ENCODE data around the gene MALRD1. TPM values are rescaled to one million over a fixed set of nuclear protein-coding genes. Genes with fewer than 3 reads are reported as not detected.

Gene MALRD1
- total RNA-seq, 4 donors from 2014 or later, result 1.0 to 4.1 (median 2.6) TPM; not detected in 1

- TF ChIP-seq CTCF (IDR thresholded peaks at IDR 0.05; ENCODE audit: low read depth), result no peak
Observed at GRCh38 chr10:19500959-19501358, 452.4 kb downstream of the MALRD1 start.

- TF ChIP-seq CTCF (IDR thresholded peaks at IDR 0.05; ENCODE audit: low read depth), result no peak
Observed at GRCh38 chr10:19505320-19506312, 457.0 kb downstream of the MALRD1 start.

- no peak for TF ChIP-seq CTCF (IDR thresholded peaks at IDR 0.05; ENCODE audit: low read depth)
Observed at GRCh38 chr10:19518109-19518508, 469.5 kb downstream of the MALRD1 start.

DNA sequence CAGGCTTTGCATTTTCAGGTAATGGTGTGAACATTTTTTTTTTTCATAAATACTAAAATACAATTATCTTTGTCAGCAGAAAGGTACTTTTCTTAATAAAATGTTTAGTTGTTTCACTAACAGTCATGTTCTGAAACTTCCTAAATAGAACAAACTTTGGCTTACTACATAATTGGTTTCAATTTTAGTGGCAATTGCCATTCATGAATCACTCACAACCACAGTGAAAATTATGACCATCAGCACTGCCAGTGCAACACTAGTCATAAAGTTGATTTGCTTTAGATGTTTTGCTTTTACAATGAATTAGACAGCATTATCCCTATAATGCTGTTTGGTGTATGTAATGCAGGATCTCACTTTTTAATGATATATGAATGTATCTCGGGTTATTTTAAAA lies 470.0 kb downstream of the MALRD1 start:
- no peak for TF ChIP-seq CTCF (IDR thresholded peaks at IDR 0.05; ENCODE audit: low read depth)

DNA sequence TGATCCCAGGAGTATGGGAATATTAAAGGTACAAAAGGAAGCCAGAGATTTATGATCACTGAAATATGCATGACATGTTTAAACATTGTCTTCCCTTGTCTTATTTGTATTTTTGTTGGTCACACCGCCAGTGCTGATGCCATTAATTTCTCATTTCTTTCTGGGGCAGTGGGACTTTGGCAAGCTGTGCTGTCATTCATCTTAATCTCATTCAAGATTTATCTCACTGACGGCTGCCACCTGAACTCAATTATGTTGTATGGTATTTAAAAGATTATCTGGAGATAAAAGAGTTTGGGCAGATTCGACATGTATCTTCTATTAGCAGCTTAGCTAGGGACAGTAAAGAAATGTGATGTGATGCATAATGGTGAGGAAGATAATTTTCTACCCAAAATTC lies 482.7 kb downstream of the MALRD1 start:
- TF ChIP-seq CTCF (IDR thresholded peaks at IDR 0.05; ENCODE audit: low read depth), result no peak

DNA sequence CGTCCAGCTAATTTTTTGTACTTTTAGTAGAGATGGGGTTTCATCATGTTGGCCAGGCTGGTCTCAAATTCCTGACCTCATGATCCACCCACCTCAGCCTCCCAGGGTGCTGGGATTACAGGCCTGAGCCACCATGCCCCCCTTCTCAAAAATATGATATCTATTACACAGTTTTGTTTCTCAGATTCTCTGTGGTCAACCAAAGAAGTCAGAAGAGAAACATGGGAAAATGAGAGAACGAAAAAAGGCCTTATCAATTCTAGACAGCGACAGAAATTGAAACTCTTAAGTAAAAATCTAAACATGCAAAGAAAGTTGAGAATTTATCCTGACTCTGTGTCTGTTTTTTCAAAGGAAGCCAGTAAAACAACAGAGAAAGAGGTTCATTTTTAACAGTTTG lies 483.8 kb downstream of the MALRD1 start:
- no peak for TF ChIP-seq CTCF (IDR thresholded peaks at IDR 0.05; ENCODE audit: low read depth)

- no peak for TF ChIP-seq CTCF (IDR thresholded peaks at IDR 0.05; ENCODE audit: low read depth)
Observed at GRCh38 chr10:19541299-19541698, 492.7 kb downstream of the MALRD1 start.
